Measurements from ENCODE around the gene ACADVL. TPM values are rescaled to one million over a fixed set of nuclear protein-coding genes. Genes with fewer than 3 reads are reported as not detected.

ACADVL gene
- total and polyA plus RNA-seq, 2 of the 4 experiments (the other 2 are of a cell fraction): 139 to 752 TPM

- no TSS peak for BruUV-seq (replicated peaks)
- Histone ChIP-seq H4K91ac (ENCODE audit: insufficient read depth, low read depth, low read length) (peak overlapping the region; percentile 97), H2BK15ac (ENCODE audit: low read depth, low read length) (peak overlapping the region; percentile 78; the same call in 2 of the 3 replicates), H4K8ac (ENCODE audit: low read depth in 2 of 2, low read length in 2 of 2) (peak overlapping the region; percentile 98 to 99), H3K4ac (ENCODE audit: low read depth, low read length) (peak overlapping the region; percentile 99), H3K4me1 (ENCODE audit: control insufficient read depth, insufficient read depth, low read length) (peaks cover 24% of the 10 kb centered on the region), H2BK20ac (ENCODE audit: low read depth, low read length) (peak overlapping the region; percentile 18; the same call in 1 of the 2 replicates), H3K9ac (ENCODE audit: low read depth, low read length) (peak overlapping the region; percentile 67), H4K20me1 (ENCODE audit: insufficient read depth, low read length) (peaks cover 55% of the 10 kb centered on the region), H3K4me2 (ENCODE audit: low read depth, low read length) (peak overlapping the region; percentile 72), H2BK120ac (ENCODE audit: low read depth, low read length) (peak overlapping the region; percentile 86), H2AK5ac (ENCODE audit: low read depth, low read length) (peak overlapping the region; percentile 93), H3K56ac (ENCODE audit: extremely low read depth, insufficient read depth, low read length) (peak overlapping the region; percentile 20; the same call in 1 of the 2 replicates), H3K18ac (ENCODE audit: low read depth, low read length) (peak overlapping the region; percentile 27; the same call in 1 of the 2 replicates), H3K27me3 (ENCODE audit: control insufficient read depth, insufficient read depth, low read length) (no peaks in the 10 kb centered on the region), H3K14ac (replicated peaks; ENCODE audit: low read depth, low read length) (peak overlapping the region; percentile 90), H3K79me1 (ENCODE audit: low read depth in 1 of 2, low read length in 2 of 2) (peaks cover 12 to 87% of the 10 kb centered on the region in 2 experiments), H2AFZ (replicated peaks; ENCODE audit: low read length, poor library complexity) (peak overlapping the region; percentile 95), H2BK5ac (ENCODE audit: low read depth, low read length, poor library complexity, severe bottlenecking) (peak overlapping the region; percentile 86), H3K36me3 (ENCODE audit: control insufficient read depth, insufficient read depth, low read length) (peaks cover 33% of the 10 kb centered on the region), H3K4me3 (ENCODE audit: insufficient read depth, low read depth, low read length) (peak overlapping the region; percentile 33), H4K5ac (ENCODE audit: low read depth, low read length) (peak overlapping the region; percentile 66), H3K27ac (ENCODE audit: insufficient read depth, low read length) (peak overlapping the region; percentile 77), H3K9me3 (ENCODE audit: control insufficient read depth, insufficient read depth, low read length) (no peaks in the 10 kb centered on the region), H3K9me1 (ENCODE audit: insufficient read depth, low read length) (peaks cover 21% of the 10 kb centered on the region; the same call in 1 of the 2 replicates), H3K23ac (ENCODE audit: low read depth, low read length) (peak overlapping the region; percentile 81; the same call in 1 of the 2 replicates), H2AK9ac (replicated peaks; ENCODE audit: low read depth, low read length, poor library complexity) (peak overlapping the region; percentile 93)
- intact Hi-C loops (cut with micrococcal nuclease): no loop called here
- dilution Hi-C loops (cut with HindIII; ENCODE audit: low sequenced_read_pairs, unreplicated experiment): no loop called here
- ChIA-PET POLR2A (ENCODE audit: unreplicated experiment) (interaction anchor here (0.6 to 1.4 kb wide), 3 partner anchors 10 to 174 kb away, joined by 3 to 5 read pairs (median 4); no protein-coding TSS in a partner anchor), CTCF (interaction anchor here (1.0 kb wide), 1 partner anchor 20 kb away, joined by 3 read pairs; the partner anchor contains the start of gene PHF23)
- DNase-seq (no peak), ATAC-seq (ENCODE audit: low read depth) (no peak)
- WGBS, 2 experiments (ENCODE audit: extremely low coverage in 2 of 2, insufficient read length in 1 of 2): 81% methylated on average over 3 of the region's 12 CpGs; no CpG with 5 or more reads in 1 of the 2 experiments
- in situ Hi-C loops (cut with MboI; ENCODE audit: low sequenced_read_pairs): no loop called here
- no peak for TF ChIP-seq NFE2L2 (IDR thresholded peaks at IDR 0.05; ENCODE audit: low read depth, low read length)
- TF ChIP-seq POLR2A (IDR thresholded peaks at IDR 0.05; ENCODE audit: low read depth, low read length): no peak
- TF ChIP-seq CHD1 (IDR thresholded peaks at IDR 0.05; ENCODE audit: low read depth, low read length): no peak
- TF ChIP-seq FOS (IDR thresholded peaks at IDR 0.05; ENCODE audit: low read depth, low read length): no peak
- no peak for TF ChIP-seq BHLHE40 (IDR thresholded peaks at IDR 0.05; ENCODE audit: low read depth, low read length)
- TF ChIP-seq ELK1 (IDR thresholded peaks at IDR 0.05; ENCODE audit: borderline replicate concordance, low read depth, low read length): no peak
- TF ChIP-seq USF2 (IDR thresholded peaks at IDR 0.05; ENCODE audit: low read depth, low read length): no peak
- TF ChIP-seq RFX5 (IDR thresholded peaks at IDR 0.05; ENCODE audit: low read depth, low read length): no peak
- TF ChIP-seq MAFK (IDR thresholded peaks at IDR 0.05; ENCODE audit: low read depth, low read length): no peak
- TF ChIP-seq MAZ (IDR thresholded peaks at IDR 0.05; ENCODE audit: borderline replicate concordance, low read depth, low read length): no peak
- TF ChIP-seq CTCF (conservative IDR thresholded peaks at IDR 0.05; ENCODE audit: low read depth, low read length): no peak
- TF ChIP-seq SMC3 (IDR thresholded peaks at IDR 0.05; ENCODE audit: low read depth, low read length): no peak
- no peak for TF ChIP-seq RAD21 (IDR thresholded peaks at IDR 0.05; ENCODE audit: low read length)
- no peak for TF ChIP-seq RCOR1 (IDR thresholded peaks at IDR 0.05; ENCODE audit: insufficient replicate concordance, low read length)
- no peak for TF ChIP-seq CEBPB (IDR thresholded peaks at IDR 0.05; ENCODE audit: low read depth, low read length)
Observed at GRCh38 chr17:7219229-7219811, 418 bp upstream of the ACADVL start.

Measured in IMR-90 (cell line).